ENCODE measurements around the gene ZNF701. TPM values are rescaled to one million over a fixed set of nuclear protein-coding genes. Genes with fewer than 3 reads are reported as not detected.

ZNF701 gene
- total RNA-seq (2022; extraction: Qiagen RNA extraction; ENCODE audit: low read depth) = 0.07 to 0.22 TPM (median 0.11 TPM) in 5 replicates

GRCh38 chr19:52570000-52570861 is at the start of gene ZNF701:
Gene ZNF701 (plus strand): TSS chr19:52570287. CDS start chr19:52574148, 3,861 bp downstream.

GRCh38 chr19:52527134-52527955 is 42.7 kb upstream of the ZNF701 start, which contains the start of gene ZNF808:
Gene ZNF808 (plus strand): TSS chr19:52527668. CDS start chr19:52543285, 15,617 bp downstream.

Other genes with a start within 250 kb of the ZNF701 start
- gene ZNF610, start 234.0 kb upstream of the ZNF701 start, total RNA-seq (2022; extraction: Qiagen RNA extraction; ENCODE audit: low read depth) = not detected in 5 replicates
- 0.36 to 1.5 TPM (median 1.0 TPM) in 5 replicates for gene ZNF880, start 200.4 kb upstream of the ZNF701 start, total RNA-seq (2022; extraction: Qiagen RNA extraction; ENCODE audit: low read depth)
- 0.08 to 0.62 TPM (median 0.54 TPM) in 3 of 5 replicates, not detected in the others for gene ZNF528, start 172.4 kb upstream of the ZNF701 start, total RNA-seq (2022; extraction: Qiagen RNA extraction; ENCODE audit: low read depth)
- not detected in 5 replicates for gene ZNF534, start 141.1 kb upstream of the ZNF701 start, total RNA-seq (2022; extraction: Qiagen RNA extraction; ENCODE audit: low read depth)
- gene ZNF578, start 116.7 kb upstream of the ZNF701 start, total RNA-seq (2022; extraction: Qiagen RNA extraction; ENCODE audit: low read depth) = not detected in 5 replicates
- gene ZNF808, start 42.6 kb upstream of the ZNF701 start, total RNA-seq (2022; extraction: Qiagen RNA extraction; ENCODE audit: low read depth) = 0.03 to 0.34 TPM (median 0.16 TPM) in 5 replicates
- gene ZNF83, start 68.1 kb downstream of the ZNF701 start, total RNA-seq (2022; extraction: Qiagen RNA extraction; ENCODE audit: low read depth) = 0.06 to 0.27 TPM (median 0.09 TPM) in 5 replicates
- gene ZNF611, start 164.8 kb downstream of the ZNF701 start, total RNA-seq (2022; extraction: Qiagen RNA extraction; ENCODE audit: low read depth) = 2.8 to 3.6 TPM (median 3.2 TPM) in 5 replicates
- gene ZNF600, start 216.5 kb downstream of the ZNF701 start, total RNA-seq (2022; extraction: Qiagen RNA extraction; ENCODE audit: low read depth) = 0.11 to 0.39 TPM (median 0.19 TPM) in 5 replicates